ENCODE data around the gene IFI16.
"Not testable (repeated sequence)": the region's sequence is repeated elsewhere in the genome, so short reads cannot be mapped to it uniquely, and the experiment has no call there.

The IFI16 gene

GRCh38 chr1:159008744-159009188 lies 941 bp upstream of the IFI16 start:
- no peak for DNase-seq

GRCh38 chr1:159009287-159009686 lies 420 bp upstream of the IFI16 start:
- no peak for DNase-seq

DNA sequence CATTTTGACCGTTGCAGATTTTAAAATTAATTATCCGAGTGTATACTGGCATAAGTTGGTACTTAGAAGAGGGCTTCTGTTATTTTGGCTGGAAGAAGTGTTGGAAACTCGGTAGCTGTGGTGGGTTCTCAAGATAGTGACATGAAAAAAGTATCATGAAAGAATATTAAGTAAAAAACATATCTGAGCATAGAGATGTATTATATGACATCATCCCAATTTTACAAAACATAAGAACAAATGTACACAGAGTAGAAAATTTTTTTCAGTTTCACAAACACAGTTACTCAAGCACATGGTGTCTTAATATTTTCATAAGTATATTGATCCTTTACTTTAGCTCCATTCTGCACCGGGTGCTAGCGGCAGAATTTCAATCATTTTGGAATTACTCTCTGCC lies 684 bp downstream of the IFI16 start:
- DNase-seq: no peak

DNA sequence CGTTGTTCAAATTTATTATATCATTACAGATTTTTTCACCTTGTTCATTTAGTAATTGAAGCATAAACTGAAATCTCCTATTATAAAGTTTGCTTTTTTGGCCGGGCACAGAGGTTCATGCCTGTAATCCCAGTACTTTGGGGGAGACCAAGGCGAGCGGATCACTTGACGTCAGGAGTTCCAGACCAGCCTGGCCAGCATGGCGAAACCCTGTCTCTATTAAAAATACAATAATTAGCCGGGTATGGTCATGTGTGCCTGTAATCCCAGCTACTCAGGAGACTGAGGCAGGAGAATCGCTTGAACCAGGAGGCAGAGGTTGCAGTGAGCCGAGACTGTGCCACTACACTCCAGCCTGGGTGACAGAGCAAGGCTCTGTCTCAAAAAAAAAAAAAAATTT lies 1.3 kb downstream of the IFI16 start:
- DNase-seq: not testable (repeated sequence)

- no peak for DNase-seq
Observed at GRCh38 chr1:159011751-159012150, 2.0 kb downstream of the IFI16 start.

GRCh38 chr1:159012495-159012894 lies 2.8 kb downstream of the IFI16 start:
- DNase-seq: no peak

- DNase-seq: no peak
Observed at GRCh38 chr1:159014003-159014571, 4.4 kb downstream of the IFI16 start.

GRCh38 chr1:159014851-159015250 lies 5.1 kb downstream of the IFI16 start:
- DNase-seq: no peak

GRCh38 chr1:159015440-159015909 lies 5.8 kb downstream of the IFI16 start:
- DNase-seq: no peak

DNA sequence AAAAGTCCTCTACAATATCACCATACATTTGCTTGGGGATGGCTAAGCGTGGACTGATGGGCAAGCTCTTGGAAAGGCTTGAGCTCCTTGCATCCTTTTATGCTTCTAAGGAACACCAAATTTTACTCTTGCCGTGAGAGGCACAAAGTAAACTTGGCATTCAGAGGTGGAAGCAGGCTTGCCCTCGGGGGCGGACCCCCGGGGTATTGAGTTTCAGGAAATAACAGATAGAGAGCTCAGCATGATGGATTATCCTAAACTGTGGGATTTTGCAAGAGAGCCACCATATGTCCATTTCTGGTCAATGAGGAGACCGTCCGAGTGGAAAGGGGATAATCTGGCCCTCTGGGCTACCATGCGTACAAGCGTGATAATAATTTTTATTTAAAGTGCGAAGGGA lies 14.0 kb downstream of the IFI16 start:
- DNase-seq: no peak

DNA sequence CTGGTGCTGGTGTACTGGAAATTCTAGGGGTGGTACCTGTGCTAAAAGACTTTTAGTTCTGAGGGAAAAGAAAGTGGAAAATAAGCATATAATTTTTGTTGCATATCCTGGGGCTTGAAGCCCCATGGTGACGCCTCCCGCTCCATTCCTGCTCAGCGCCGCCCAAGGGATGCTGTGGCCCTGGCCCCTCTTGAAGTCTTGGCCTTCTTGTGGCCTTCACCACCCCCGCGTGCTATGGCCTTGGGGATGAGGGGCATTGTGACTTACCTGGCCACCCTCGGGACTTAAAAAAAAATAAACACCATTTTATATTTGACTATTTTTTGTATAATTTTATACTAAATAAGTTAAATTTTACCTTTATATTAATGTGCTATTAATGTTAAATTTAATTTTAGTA lies 15.3 kb downstream of the IFI16 start:
- no peak for DNase-seq

- not testable (repeated sequence) for DNase-seq
Observed at GRCh38 chr1:159026841-159027240, 17.1 kb downstream of the IFI16 start.

- DNase-seq: no peak
Observed at GRCh38 chr1:159030311-159030710, 20.6 kb downstream of the IFI16 start.

- no peak for DNase-seq
Observed at GRCh38 chr1:159030877-159031447, 21.3 kb downstream of the IFI16 start.

GRCh38 chr1:159040206-159040605 lies 30.5 kb downstream of the IFI16 start:
- DNase-seq: no peak

GRCh38 chr1:159040893-159041724 lies 31.4 kb downstream of the IFI16 start:
- DNase-seq: no peak

DNA sequence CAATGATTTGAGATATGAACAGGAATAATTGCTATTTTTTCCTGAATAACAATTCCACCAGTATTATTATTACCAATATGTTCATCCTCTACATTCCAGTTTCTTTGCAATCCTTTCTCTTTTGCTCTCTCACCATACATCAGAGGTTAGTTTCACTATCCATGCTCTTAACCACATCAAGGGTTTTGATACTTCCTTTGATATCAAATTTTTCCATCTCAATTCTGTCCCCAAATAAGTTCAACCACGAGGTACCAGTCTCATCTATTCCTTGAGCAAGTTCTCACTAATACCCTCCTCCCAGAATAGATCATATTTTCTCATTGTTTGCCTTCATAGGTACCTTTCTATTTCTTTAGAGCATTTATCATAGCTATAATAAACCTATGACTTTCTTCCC lies 36.8 kb downstream of the IFI16 start:
- not testable (repeated sequence) for DNase-seq

DNA sequence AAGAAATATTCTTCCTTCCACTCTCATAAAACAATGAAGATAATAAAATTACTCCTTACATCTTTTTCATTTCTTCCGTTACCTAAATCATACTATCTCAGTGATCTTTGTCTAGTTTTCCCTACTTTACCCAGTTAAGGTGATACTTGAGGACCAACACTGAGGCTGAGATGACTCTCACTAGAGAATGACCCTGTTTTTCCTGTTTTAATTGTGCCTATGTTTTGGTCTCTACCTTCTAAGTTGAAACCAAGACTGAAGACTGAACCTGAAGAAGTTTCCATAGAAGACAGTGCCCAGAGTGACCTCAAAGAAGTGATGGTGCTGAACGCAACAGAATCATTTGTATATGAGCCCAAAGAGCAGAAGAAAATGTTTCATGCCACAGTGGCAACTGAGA lies 41.7 kb downstream of the IFI16 start:
- DNase-seq: no peak

DNA sequence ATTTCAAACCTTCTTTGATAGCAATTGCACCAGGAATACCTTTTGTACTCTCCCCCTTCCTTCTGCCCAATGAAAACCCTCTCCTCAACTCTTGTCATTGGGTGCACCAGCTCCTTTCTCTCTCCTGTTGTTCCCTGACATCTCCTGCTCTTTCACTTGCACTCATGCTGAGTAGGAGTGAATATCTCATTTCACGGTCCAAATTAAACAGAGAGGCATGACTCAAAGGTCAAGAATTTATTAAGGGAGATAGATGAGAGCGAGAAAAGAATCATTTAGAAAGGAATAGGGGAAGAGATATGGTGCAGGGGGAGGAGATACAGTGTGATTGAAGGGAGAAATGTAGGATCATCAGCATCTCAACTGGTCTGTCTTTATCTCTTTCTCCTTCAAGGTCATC lies 44.7 kb downstream of the IFI16 start:
- DNase-seq: no peak

GRCh38 chr1:159055181-159055641 lies 45.5 kb downstream of the IFI16 start:
- DNase-seq: no peak

- DNase-seq: no peak
Observed at GRCh38 chr1:159056069-159056698, 46.5 kb downstream of the IFI16 start.

- DNase-seq: no peak
Observed at GRCh38 chr1:159058751-159059150, 49.0 kb downstream of the IFI16 start.

- no peak for DNase-seq
Observed at GRCh38 chr1:159065106-159065505, 55.4 kb downstream of the IFI16 start.

DNA sequence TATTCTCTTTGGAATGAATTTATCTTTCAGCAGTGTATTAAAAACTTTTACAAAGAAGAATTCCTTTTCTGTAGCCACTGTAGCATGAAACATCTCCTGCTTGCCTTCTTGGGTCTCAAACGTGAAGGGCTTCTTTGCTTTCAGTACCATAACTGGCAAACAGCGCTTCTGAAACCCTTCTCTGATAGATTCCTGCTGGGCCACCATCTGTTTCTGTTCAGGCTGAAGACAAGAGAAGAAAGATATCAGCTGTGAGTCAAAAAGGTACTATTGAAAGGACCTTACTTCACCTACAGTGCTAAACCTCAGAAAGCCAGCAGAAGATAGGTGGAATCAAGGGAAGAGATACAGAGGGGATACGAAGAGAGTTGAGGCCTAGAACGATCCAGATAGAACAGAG lies 56.4 kb downstream of the IFI16 start:
- DNase-seq: no peak

All from NCI-H1417 treated with DMSO at 0.1 percent for 48 hours (cell line).